ENCODE results near the gene ELP2.

DNA sequence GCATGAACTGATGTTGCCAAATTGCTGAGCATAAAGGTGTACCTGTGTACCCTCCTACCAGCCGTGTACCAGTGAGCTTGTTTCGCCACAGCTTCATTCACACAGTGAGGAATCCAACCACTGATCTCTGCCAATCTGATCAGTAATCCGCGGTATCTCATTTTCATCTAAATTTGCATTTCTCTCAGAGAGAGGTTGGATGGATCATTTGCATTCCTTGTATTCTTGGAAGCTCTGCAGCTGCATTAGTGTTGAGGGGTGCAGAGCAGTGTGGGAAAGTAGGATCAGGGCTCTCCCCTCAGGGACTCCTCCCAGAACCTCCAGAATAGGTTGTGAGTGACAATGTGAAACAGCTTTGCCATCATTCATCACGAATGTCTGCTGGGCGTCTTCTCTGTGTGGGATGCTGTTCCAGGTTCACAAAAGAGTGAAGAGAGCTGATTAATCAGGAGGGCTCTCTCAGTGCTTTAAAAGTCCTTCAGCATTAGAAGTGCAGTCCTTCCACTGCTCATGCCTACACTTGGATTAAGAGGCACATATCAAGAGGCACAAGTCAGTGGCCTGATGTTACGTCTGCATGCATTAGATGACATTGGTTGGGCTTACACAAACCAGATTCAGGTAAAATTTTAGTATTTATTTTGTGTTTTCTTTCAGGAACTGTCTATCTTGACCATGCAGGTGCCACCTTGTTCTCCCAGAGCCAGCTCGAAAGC is 65.1 kb downstream of the ELP2 start:
- TF ChIP-seq, protein P1, sequence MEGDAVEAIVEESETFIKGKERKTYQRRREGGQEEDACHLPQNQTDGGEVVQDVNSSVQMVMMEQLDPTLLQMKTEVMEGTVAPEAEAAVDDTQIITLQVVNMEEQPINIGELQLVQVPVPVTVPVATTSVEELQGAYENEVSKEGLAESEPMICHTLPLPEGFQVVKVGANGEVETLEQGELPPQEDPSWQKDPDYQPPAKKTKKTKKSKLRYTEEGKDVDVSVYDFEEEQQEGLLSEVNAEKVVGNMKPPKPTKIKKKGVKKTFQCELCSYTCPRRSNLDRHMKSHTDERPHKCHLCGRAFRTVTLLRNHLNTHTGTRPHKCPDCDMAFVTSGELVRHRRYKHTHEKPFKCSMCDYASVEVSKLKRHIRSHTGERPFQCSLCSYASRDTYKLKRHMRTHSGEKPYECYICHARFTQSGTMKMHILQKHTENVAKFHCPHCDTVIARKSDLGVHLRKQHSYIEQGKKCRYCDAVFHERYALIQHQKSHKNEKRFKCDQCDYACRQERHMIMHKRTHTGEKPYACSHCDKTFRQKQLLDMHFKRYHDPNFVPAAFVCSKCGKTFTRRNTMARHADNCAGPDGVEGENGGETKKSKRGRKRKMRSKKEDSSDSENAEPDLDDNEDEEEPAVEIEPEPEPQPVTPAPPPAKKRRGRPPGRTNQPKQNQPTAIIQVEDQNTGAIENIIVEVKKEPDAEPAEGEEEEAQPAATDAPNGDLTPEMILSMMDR (IDR thresholded peaks at IDR 0.05; ENCODE audit: poor library complexity, severe bottlenecking): no peak
- no peak for TF ChIP-seq EZH2 (IDR thresholded peaks at IDR 0.05; ENCODE audit: borderline replicate concordance, insufficient read depth, low read length, poor library complexity, severe bottlenecking)

All from neural cell (in vitro differentiated cells).